HEK293T (cell line): ENCODE results near the gene TLK2.
"Not testable (repeated sequence)": the region's sequence is repeated elsewhere in the genome, so short reads cannot be mapped to it uniquely, and the experiment has no call there.

ENCODE experiments used
- CTCF ChIA-PET: fragments of 350-600 bp; formaldehyde crosslinking; extraction: SDS; loops from one replicate; lab custom pipeline; 2021; ENCODE audit warnings: antibody characterized with exemption, inconsistent platforms; lab: Yijun Ruan, JAX
- POLR2A ChIA-PET: fragments of 350-600 bp; formaldehyde crosslinking; extraction: SDS; loops from one replicate; lab custom pipeline; 2020; ENCODE audit warnings: antibody characterized with exemption, inconsistent platforms; lab: Yijun Ruan, JAX
- DNase-seq: peaks from one replicate; pipeline ENCODE4 v3.0.0; 2012; ENCODE audit warnings: mixed read lengths; ENCODE audit errors: extremely low spot score
- ARNT ChIP-seq: fragments of 450-650 bp; IDR thresholded peaks from 2 replicates; pipeline ENCODE4 v1.6.1; 2017; ENCODE audit warnings: mild to moderate bottlenecking
- BHLHE40 ChIP-seq: fragments of 450-650 bp; IDR thresholded peaks from 2 replicates; pipeline ENCODE4 v1.6.1; 2016; ENCODE audit warnings: mild to moderate bottlenecking, moderate library complexity, borderline replicate concordance
- CTBP1 ChIP-seq: fragments of 450-650 bp; IDR thresholded peaks from 2 replicates; pipeline ENCODE4 v1.6.1; 2016; ENCODE audit warnings: borderline replicate concordance
- ELF4 ChIP-seq: fragments of 450-650 bp; IDR thresholded peaks from 2 replicates; pipeline ENCODE4 v1.6.1; 2017; ENCODE audit warnings: antibody characterized with exemption
- FOXA1 ChIP-seq: fragments of 450-650 bp; IDR thresholded peaks from 2 replicates; pipeline ENCODE4 v1.6.1; 2016; ENCODE audit warnings: mild to moderate bottlenecking
- FOXK2 ChIP-seq: fragments of 450-650 bp; IDR thresholded peaks from 2 replicates; pipeline ENCODE4 v1.6.1; 2016; ENCODE audit warnings: mild to moderate bottlenecking
- FOXM1 ChIP-seq: fragments of 450-650 bp; IDR thresholded peaks from 2 replicates; pipeline ENCODE4 v1.6.1; 2017; ENCODE audit warnings: mild to moderate bottlenecking, borderline replicate concordance
- HDGF ChIP-seq: fragments of 450-650 bp; IDR thresholded peaks from 2 replicates; pipeline ENCODE4 v1.6.1; 2017; ENCODE audit warnings: antibody characterized with exemption, borderline replicate concordance
- L3MBTL2 ChIP-seq: fragments of 450-650 bp; conservative IDR thresholded peaks from 2 replicates; pipeline ENCODE4 v1.6.1; 2016; ENCODE audit warnings: mild to moderate bottlenecking
- LEF1 ChIP-seq: fragments of 450-650 bp; IDR thresholded peaks from 2 replicates; pipeline ENCODE4 v1.6.1; 2017; ENCODE audit warnings: mild to moderate bottlenecking, borderline replicate concordance
- NFRKB ChIP-seq: fragments of 450-650 bp; IDR thresholded peaks from 2 replicates; pipeline ENCODE4 v1.6.1; 2016; ENCODE audit warnings: mild to moderate bottlenecking, moderate library complexity
- PKNOX1 ChIP-seq: fragments of 450-650 bp; IDR thresholded peaks from 2 replicates; pipeline ENCODE4 v1.6.1; 2016
- SP1 ChIP-seq: fragments of 450-650 bp; IDR thresholded peaks from 2 replicates; pipeline ENCODE4 v1.6.1; 2017
- SUZ12 ChIP-seq: fragments of 450-650 bp; IDR thresholded peaks from 2 replicates; pipeline ENCODE4 v1.6.1; 2016; ENCODE audit warnings: mild to moderate bottlenecking
- TARDBP ChIP-seq: fragments of 450-650 bp; IDR thresholded peaks from 2 replicates; pipeline ENCODE4 v1.6.1; 2016
- ZNF384 ChIP-seq: fragments of 450-650 bp; IDR thresholded peaks from 2 replicates; pipeline ENCODE4 v1.6.1; 2016

Gene TLK2

GRCh38 chr17:62576382-62576781 is 97.8 kb downstream of the TLK2 start:
- ChIA-PET CTCF (interaction anchor here (1.6 kb wide), 1 partner anchor 23 kb away, joined by 5 read pairs; no protein-coding TSS in a partner anchor), POLR2A (no interaction called here)
- no peak for TF ChIP-seq PKNOX1
- DNase-seq: no peak

GRCh38 chr17:62578757-62579487 is 100.3 kb downstream of the TLK2 start:
- TF ChIP-seq PKNOX1 (no peak), NFRKB (no peak), FOXA1 (no peak), ELF4 (no peak), SUZ12 (no peak), L3MBTL2 (no peak), ARNT (no peak), TARDBP (no peak), SP1 (no peak), BHLHE40 (no peak), FOXM1 (no peak), FOXK2 (no peak), LEF1 (no peak), HDGF (no peak), ZNF384 (no peak)
- POLR2A ChIA-PET: no interaction called here

GRCh38 chr17:62580947-62581346 is 102.3 kb downstream of the TLK2 start:
- ChIA-PET POLR2A (no interaction called here), CTCF (interaction anchor here (0.8 kb wide), 1 partner anchor 28 kb away, joined by 3 read pairs; no protein-coding TSS in a partner anchor)
- TF ChIP-seq FOXK2: no peak
- TF ChIP-seq FOXM1: no peak

More at GRCh38 chr17:62578757-62579487, 100.3 kb downstream of the TLK2 start:
- no peak for DNase-seq
- CTCF ChIA-PET: interaction anchor here (0.9 kb wide), 1 partner anchor 25 kb away, joined by 3 read pairs; no protein-coding TSS in a partner anchor

GRCh38 chr17:62581764-62582163 is 103.1 kb downstream of the TLK2 start:
- ChIA-PET POLR2A (no interaction called here), CTCF (no interaction called here)
- TF ChIP-seq ARNT: no peak
- no peak for TF ChIP-seq HDGF
- TF ChIP-seq SUZ12: no peak
- TF ChIP-seq LEF1: no peak
- no peak for TF ChIP-seq L3MBTL2
- no peak for TF ChIP-seq SP1
- no peak for DNase-seq

More at GRCh38 chr17:62580947-62581346, 102.3 kb downstream of the TLK2 start:
- no peak for DNase-seq

- ChIA-PET CTCF (no interaction called here), POLR2A (no interaction called here)
- TF ChIP-seq NFRKB: no peak
- TF ChIP-seq FOXA1: no peak
- TF ChIP-seq FOXM1: no peak
- TF ChIP-seq BHLHE40: no peak
- TF ChIP-seq LEF1: no peak
- no peak for TF ChIP-seq ZNF384
- TF ChIP-seq L3MBTL2: no peak
- TF ChIP-seq FOXK2: no peak
- DNase-seq: no peak
These were observed 108.9 kb downstream of the TLK2 start for GRCh38 chr17:62587554-62587953.

- TF ChIP-seq FOXK2: no peak
- TF ChIP-seq PKNOX1: no peak
- no peak for TF ChIP-seq FOXM1
- TF ChIP-seq FOXA1: no peak
- TF ChIP-seq ARNT: no peak
- TF ChIP-seq SUZ12: no peak
- DNase-seq: no peak
- ChIA-PET POLR2A (no interaction called here), CTCF (no interaction called here)
These were observed 109.5 kb downstream of the TLK2 start for GRCh38 chr17:62588109-62588508.

GRCh38 chr17:62591333-62591732 is 112.7 kb downstream of the TLK2 start:
- no peak for DNase-seq
- ChIA-PET CTCF (interaction anchor here (0.5 kb wide), 1 partner anchor 36 kb away, joined by 3 read pairs; no protein-coding TSS in a partner anchor), POLR2A (no interaction called here)
- no peak for TF ChIP-seq LEF1
- TF ChIP-seq PKNOX1: no peak
- TF ChIP-seq FOXK2: no peak
- no peak for TF ChIP-seq FOXA1
- no peak for TF ChIP-seq SP1
- TF ChIP-seq BHLHE40: no peak
- no peak for TF ChIP-seq CTBP1
- no peak for TF ChIP-seq SUZ12
- no peak for TF ChIP-seq ARNT
- TF ChIP-seq ZNF384: no peak
- no peak for TF ChIP-seq NFRKB
- no peak for TF ChIP-seq L3MBTL2
- no peak for TF ChIP-seq ELF4
- TF ChIP-seq TARDBP: no peak
- no peak for TF ChIP-seq FOXM1

GRCh38 chr17:62591822-62592221 is 113.2 kb downstream of the TLK2 start:
- POLR2A ChIA-PET, CTCF ChIA-PET, DNase-seq: not testable (repeated sequence)
